Measurements from ENCODE around the gene AGAP1.

The AGAP1 gene

GRCh38 chr2:235709124-235709813 lies 215.4 kb downstream of the AGAP1 start:
- no peak for TF ChIP-seq CTCF (IDR thresholded peaks at IDR 0.05; ENCODE audit: control insufficient read depth, extremely low read depth, insufficient read depth)
- DNase-seq (ENCODE audit: low read depth) = no peak
- H3K4me3 ChIP-seq (ENCODE audit: low read depth, low read length) = no peak overlapping the region

GRCh38 chr2:235709969-235710879 lies 216.4 kb downstream of the AGAP1 start:
- no peak for DNase-seq (ENCODE audit: low read depth)
- TF ChIP-seq CTCF (IDR thresholded peaks at IDR 0.05; ENCODE audit: control insufficient read depth, extremely low read depth, insufficient read depth) = no peak

DNA sequence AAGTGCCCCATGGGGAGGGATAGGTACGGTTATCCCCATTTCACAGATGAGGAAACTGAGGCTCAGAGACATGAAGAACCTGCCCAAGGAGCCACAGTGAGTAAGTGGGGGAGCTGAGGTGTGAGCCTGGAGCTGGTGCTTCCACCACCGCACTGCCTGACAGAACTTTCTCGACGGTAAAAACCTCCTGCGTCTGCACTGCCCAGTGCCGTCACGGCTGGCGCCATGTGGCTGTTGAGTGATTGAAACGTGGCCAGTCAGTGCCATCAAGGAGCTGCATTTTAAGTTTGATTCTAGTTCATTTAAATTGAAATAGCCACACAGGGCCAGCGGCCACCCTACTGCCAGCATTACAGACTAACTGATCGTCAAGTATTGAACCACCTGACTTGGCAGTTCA lies 217.1 kb downstream of the AGAP1 start:
- no peak overlapping the region for H3K4me3 ChIP-seq (ENCODE audit: low read depth, low read length)
- no peak for DNase-seq (ENCODE audit: low read depth)
- no peak for TF ChIP-seq CTCF (IDR thresholded peaks at IDR 0.05; ENCODE audit: control insufficient read depth, extremely low read depth, insufficient read depth)

More at GRCh38 chr2:235709969-235710879, 216.4 kb downstream of the AGAP1 start:
- no peak overlapping the region for H3K4me3 ChIP-seq (ENCODE audit: low read depth, low read length)

GRCh38 chr2:235711527-235711926 lies 217.7 kb downstream of the AGAP1 start:
- no peak for DNase-seq (ENCODE audit: low read depth)
- no peak overlapping the region for H3K4me3 ChIP-seq (ENCODE audit: low read depth, low read length)
- TF ChIP-seq CTCF (IDR thresholded peaks at IDR 0.05; ENCODE audit: control insufficient read depth, extremely low read depth, insufficient read depth) = no peak

DNA sequence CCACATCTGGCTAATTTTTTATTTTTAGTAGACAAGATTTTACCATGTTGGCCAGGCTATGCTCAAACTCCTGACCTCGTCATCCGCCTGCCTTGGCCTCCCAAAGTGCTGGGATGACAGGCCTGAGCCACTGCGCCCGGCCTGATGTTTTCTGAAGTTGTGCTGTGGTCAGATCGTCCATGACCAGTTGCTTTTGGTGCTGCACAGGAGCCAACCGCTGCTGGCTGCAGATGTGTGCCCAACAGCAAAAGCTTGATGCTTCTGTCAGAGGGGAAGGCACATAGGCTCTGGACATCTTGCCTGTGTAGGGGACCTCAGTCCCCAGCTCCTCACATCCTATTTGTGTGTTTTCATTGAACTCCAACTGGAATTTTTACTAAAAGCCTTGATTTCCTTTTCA lies 218.3 kb downstream of the AGAP1 start:
- no peak for DNase-seq (ENCODE audit: low read depth)
- no peak overlapping the region for H3K4me3 ChIP-seq (ENCODE audit: low read depth, low read length)
- no peak for TF ChIP-seq CTCF (IDR thresholded peaks at IDR 0.05; ENCODE audit: control insufficient read depth, extremely low read depth, insufficient read depth)

DNA sequence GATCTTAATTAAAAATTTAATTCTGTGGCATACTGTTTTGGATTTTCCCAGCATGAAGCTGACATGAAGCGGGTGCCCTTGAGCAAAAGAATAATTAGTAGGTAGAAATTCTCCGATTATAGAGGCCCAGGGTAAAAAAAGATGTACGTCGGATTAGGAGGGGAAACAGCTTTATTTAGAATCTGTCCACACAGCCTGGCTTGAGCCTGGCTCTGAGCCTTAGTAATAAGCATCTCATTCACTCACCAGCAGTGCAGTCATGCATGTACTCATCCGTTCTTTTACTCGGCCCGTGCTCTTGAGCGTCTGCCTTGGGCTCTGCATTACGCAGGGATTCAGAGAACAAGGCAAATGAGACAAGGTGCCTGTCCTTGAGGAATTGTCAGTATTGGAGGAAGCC lies 219.3 kb downstream of the AGAP1 start:
- no peak for TF ChIP-seq CTCF (IDR thresholded peaks at IDR 0.05; ENCODE audit: control insufficient read depth, extremely low read depth, insufficient read depth)
- no peak overlapping the region for H3K4me3 ChIP-seq (ENCODE audit: low read depth, low read length)
- DNase-seq (ENCODE audit: low read depth) = no peak
